Caco-2 (cell line): ENCODE data around the gene GTPBP10. TPM values are rescaled to one million over a fixed set of nuclear protein-coding genes. Genes with fewer than 3 reads are reported as not detected.

Experiments used
- Bru-seq: library from RNA; stranded (reverse); fragments of 400-500 nt; gene quantifications from one replicate; lab custom pipeline; 2021; lab: Mats Ljungman, UMichigan
- BruChase-seq, 2 experiments: library from RNA; stranded (reverse); fragments of 400-500 nt; gene quantifications; one replicate each; lab custom pipeline; 2021; lab: Mats Ljungman, UMichigan
- BruUV-seq: library from RNA; stranded (reverse); fragments of 400-500 nt; replicated peaks from 2 replicates; lab custom pipeline; 2021; lab: Mats Ljungman, UMichigan
- CTCF ChIA-PET: fragments of 300-600 bp; sonication (Branson Sonifier 250); formaldehyde crosslinking; loops from one replicate; lab custom pipeline; 2022; ENCODE audit warnings: antibody characterized with exemption; lab: Charles Lee
- POLR2A ChIA-PET: fragments of 300-600 bp; sonication (Branson Sonifier 250); formaldehyde crosslinking; loops from one replicate; lab custom pipeline; 2022; ENCODE audit warnings: antibody characterized with exemption; lab: Charles Lee
- DNase-seq, 2 experiments: peaks; one replicate each; pipeline versions ENCODE4 v3.0.0 to v3.0.0-alpha.2; 2020 to 2022
- H3K27me3 ChIP-seq: replicated peaks from 2 replicates; pipeline ENCODE4 v1.6.0; 2011; ENCODE audit warnings: low read length; ENCODE audit not compliant: control insufficient read depth, insufficient read depth
- H3K36me3 ChIP-seq: 2 replicates; pipeline ENCODE4 v1.5.1; 2011; ENCODE audit warnings: low read length; ENCODE audit not compliant: control insufficient read depth, insufficient read depth
- H3K4me1 ChIP-seq: fragments of 250-450 bp; sonication (Bioruptor Pico); 2 replicates; pipeline ENCODE4 v1.5.1; 2020; ENCODE audit warnings: mild to moderate bottlenecking
- H3K4me3 ChIP-seq: 2 replicates; pipeline ENCODE4 v1.5.1; 2011; ENCODE audit warnings: low read depth, mild to moderate bottlenecking, control low read depth, low read length
- H3K9me3 ChIP-seq: fragments of 250-450 bp; sonication (Bioruptor Pico); 2 replicates; pipeline ENCODE4 v1.5.1; 2020; ENCODE audit warnings: mild to moderate bottlenecking, moderate library complexity
- H3K27ac Mint-ChIP-seq: one replicate; pipeline ENCODE4 v1.8.0; 2022; ENCODE audit warnings: mixed read lengths; ENCODE audit not compliant: unreplicated experiment
- H3K27me3 Mint-ChIP-seq: one replicate; pipeline ENCODE4 v1.8.0; 2022; ENCODE audit warnings: mixed read lengths; ENCODE audit not compliant: insufficient read depth, unreplicated experiment
- H3K36me3 Mint-ChIP-seq: one replicate; pipeline ENCODE4 v1.8.0; 2022; ENCODE audit warnings: mild to moderate bottlenecking, mixed read lengths; ENCODE audit not compliant: insufficient read depth, unreplicated experiment
- H3K4me1 Mint-ChIP-seq: one replicate; pipeline ENCODE4 v1.8.0; 2022; ENCODE audit warnings: low read depth, mixed read lengths; ENCODE audit not compliant: unreplicated experiment
- H3K4me3 Mint-ChIP-seq: one replicate; pipeline ENCODE4 v1.8.0; 2022; ENCODE audit warnings: mild to moderate bottlenecking, moderate library complexity, mixed read lengths; ENCODE audit not compliant: unreplicated experiment
- H3K9me3 Mint-ChIP-seq: one replicate; pipeline ENCODE4 v1.8.0; 2022; ENCODE audit warnings: mixed read lengths; ENCODE audit not compliant: unreplicated experiment
- intact Hi-C: fragments of 100-400 bp; cut with micrococcal nuclease; formaldehyde crosslinking; loops from one replicate; pipeline ENCODE4 v1.10.0; 2022; ENCODE audit not compliant: unreplicated experiment
- long read RNA-seq: library from polyadenylated mRNA; stranded (forward); transcript quantifications from one replicate; pipeline ENCODE4 v2.0.0, GENCODE V29; 2022
- total RNA-seq: library from RNA; stranded (reverse); gene quantifications from 2 replicates; pipeline ENCODE4 v1.2.3, GENCODE V29; 2022
- TF ChIP-seq, protein P1 (sequence below), 2 experiments: fragments of 200-600 bp in 1 of 2; IDR thresholded peaks; 1 replicate in 1 of 2; 2 replicates in 1 of 2; pipeline versions ENCODE4 v1.5.1 to v1.8.0; 2011 to 2022; ENCODE audit warnings: antibody characterized with exemption in 1 of 2, control low read depth in 1 of 2, inconsistent platforms in 1 of 2, low read depth in 1 of 2, low read length in 1 of 2, mild to moderate bottlenecking in 1 of 2, moderate library complexity in 1 of 2; ENCODE audit not compliant: insufficient read depth in 1 of 2, severe bottlenecking in 1 of 2, unreplicated experiment in 1 of 2

GTPBP10 gene, protein sequence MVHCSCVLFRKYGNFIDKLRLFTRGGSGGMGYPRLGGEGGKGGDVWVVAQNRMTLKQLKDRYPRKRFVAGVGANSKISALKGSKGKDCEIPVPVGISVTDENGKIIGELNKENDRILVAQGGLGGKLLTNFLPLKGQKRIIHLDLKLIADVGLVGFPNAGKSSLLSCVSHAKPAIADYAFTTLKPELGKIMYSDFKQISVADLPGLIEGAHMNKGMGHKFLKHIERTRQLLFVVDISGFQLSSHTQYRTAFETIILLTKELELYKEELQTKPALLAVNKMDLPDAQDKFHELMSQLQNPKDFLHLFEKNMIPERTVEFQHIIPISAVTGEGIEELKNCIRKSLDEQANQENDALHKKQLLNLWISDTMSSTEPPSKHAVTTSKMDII
- total RNA-seq (42.7 and 45.2 TPM in 2 replicates), Bru-seq, nascent RNA (percentile 89 among the genes with signal in this experiment), BruChase-seq, experiment 1, labeled RNA remaining after a 2-hour chase (percentile 90 among the genes with signal in this experiment), BruChase-seq, experiment 2, labeled RNA remaining after a 6-hour chase (percentile 81 among the genes with signal in this experiment)
- long read RNA-seq, full-length matches to known transcripts, result 19 of 20 reads
- long read RNA-seq, partial matches to known transcripts, result 0 of 20 reads
- long read RNA-seq, other reads (novel, unspliced or antisense), result 1 of 20 reads

DNA sequence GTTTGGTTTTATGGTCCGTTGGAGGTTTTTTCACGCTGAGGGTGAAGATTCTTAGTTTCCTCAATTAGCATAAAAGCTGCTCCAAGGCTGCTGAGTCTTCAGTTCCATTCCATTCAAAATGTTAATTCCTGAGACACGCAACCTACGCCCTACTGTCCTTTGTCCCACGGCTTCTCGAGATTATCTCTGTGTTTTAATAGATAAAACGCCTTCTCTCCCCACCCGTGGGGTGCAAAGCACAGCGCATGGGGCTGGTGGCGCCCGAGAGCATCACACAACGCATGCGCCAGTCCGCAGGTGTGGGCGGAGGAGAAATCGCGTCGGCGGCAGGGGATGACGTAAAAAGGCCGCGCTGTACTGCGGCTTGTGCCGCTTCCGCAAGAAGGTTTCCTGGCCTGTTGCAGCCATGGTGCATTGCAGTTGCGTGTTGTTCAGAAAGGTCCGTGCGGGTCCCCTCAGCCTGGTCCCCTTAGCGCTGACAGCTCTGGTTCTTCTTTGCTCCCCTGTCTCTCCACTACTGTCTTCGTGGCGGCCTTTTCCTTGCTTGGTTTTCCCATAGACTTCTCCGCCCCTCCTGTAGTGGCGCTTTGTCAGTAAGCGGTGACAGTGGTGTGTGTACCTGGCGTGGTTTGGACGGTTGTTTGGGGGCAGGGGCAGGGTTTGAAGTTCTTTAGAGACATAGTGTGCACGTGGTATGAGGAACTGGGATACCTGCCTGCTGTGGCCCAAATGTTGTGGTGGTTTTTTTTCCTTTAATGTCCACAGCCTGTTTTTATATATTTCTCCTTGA is at the start of gene GTPBP10:
Gene GTPBP10, plus strand, starts transcription at position 381 of the 790 bp plus-strand sequence. Its CDS starts 26 bp downstream, at position 407.
- BruUV-seq, result TSS peak; percentile 77
- Mint-ChIP-seq H3K27ac (peak within 1 kb of the TSS; percentile 94), H3K9me3 (no peaks in the 10 kb centered on the region), H3K36me3 (peaks cover 6% of the 10 kb centered on the region), H3K27me3 (no peaks in the 10 kb centered on the region), H3K4me1 (peaks cover 32% of the 10 kb centered on the region), H3K4me3 (peak within 1 kb of the TSS; percentile 86)
- intact Hi-C loops, result loop anchor here (1.0 to 5.0 kb wide), 3 partner anchors 57 to 194 kb away; partner anchors contain the start of genes CLDN12 and STEAP1
- Histone ChIP-seq H3K4me3 (peak within 1 kb of the TSS; percentile 86), H3K36me3 (no peaks in the 10 kb centered on the region), H3K4me1 (peaks cover 15% of the 10 kb centered on the region), H3K27me3 (no peaks in the 10 kb centered on the region), H3K9me3 (no peaks in the 10 kb centered on the region)
- DNase-seq, result peak; percentile 93 to 94
- TF ChIP-seq, protein P1, sequence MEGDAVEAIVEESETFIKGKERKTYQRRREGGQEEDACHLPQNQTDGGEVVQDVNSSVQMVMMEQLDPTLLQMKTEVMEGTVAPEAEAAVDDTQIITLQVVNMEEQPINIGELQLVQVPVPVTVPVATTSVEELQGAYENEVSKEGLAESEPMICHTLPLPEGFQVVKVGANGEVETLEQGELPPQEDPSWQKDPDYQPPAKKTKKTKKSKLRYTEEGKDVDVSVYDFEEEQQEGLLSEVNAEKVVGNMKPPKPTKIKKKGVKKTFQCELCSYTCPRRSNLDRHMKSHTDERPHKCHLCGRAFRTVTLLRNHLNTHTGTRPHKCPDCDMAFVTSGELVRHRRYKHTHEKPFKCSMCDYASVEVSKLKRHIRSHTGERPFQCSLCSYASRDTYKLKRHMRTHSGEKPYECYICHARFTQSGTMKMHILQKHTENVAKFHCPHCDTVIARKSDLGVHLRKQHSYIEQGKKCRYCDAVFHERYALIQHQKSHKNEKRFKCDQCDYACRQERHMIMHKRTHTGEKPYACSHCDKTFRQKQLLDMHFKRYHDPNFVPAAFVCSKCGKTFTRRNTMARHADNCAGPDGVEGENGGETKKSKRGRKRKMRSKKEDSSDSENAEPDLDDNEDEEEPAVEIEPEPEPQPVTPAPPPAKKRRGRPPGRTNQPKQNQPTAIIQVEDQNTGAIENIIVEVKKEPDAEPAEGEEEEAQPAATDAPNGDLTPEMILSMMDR (IDR thresholded peaks at IDR 0.05; ENCODE audit: insufficient read depth in 1 of 2, low read depth in 1 of 2, low read length in 1 of 2, severe bottlenecking in 1 of 2, unreplicated experiment in 1 of 2), result peak; percentile 67 to 82
- CTCF ChIA-PET, result interaction anchor here (0.6 to 1.4 kb wide), 4 partner anchors 15 to 62 kb away, joined by 3 to 4 read pairs (median 3); no protein-coding TSS in a partner anchor
- POLR2A ChIA-PET, result no interaction called here

DNA sequence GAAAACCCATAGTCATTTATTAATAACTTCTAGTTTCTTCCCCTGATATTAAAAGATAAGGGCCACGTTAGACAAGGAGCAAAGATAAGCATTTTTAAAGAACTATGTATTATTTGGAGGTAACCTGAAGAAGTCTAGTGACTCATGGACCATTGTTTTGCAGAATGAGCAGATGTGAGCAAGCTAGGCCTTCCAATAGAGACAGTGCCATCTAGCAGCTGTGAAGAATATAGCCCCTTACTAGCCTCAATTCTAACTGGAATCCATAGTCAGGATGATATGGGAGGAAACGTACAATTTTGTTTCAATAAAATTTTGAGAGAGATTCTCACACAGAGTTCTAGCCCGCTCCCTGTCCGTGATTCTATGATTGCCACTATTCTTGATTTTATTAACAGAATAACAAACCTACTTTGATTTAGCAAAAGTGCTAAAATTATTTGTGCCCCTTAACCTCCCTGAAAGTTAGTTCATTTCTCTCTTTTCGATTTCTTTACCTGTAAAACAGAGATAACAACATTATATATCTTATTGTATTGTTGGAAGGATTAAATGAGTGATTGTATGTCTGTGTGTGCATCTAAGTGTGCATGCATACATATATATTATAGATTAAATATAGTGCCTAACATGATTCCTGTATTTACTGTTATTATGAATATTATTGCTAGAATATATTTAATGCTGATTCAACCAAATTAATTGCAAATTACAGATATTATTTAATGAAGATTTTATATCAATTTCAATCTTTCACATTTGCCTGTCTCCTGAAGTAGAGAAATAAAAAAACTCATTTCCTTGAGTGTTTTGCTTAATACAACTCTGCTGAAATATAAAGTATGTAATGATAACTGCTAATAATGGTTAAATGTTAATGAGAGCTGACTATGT is 48.1 kb upstream of the GTPBP10 start:
- no peak overlapping the region for H3K27ac Mint-ChIP-seq
- no peaks in the 10 kb centered on the region for H3K36me3 ChIP-seq
- H3K4me3 Mint-ChIP-seq, result no peak overlapping the region
- H3K9me3 ChIP-seq, result no peaks in the 10 kb centered on the region
- no peaks in the 10 kb centered on the region for H3K27me3 ChIP-seq
- H3K9me3 Mint-ChIP-seq, result no peaks in the 10 kb centered on the region
- peaks cover 18% of the 10 kb centered on the region for H3K4me1 ChIP-seq
- no peaks in the 10 kb centered on the region for H3K36me3 Mint-ChIP-seq
- H3K4me1 Mint-ChIP-seq, result peaks cover 15% of the 10 kb centered on the region
- peak; percentile 41 to 52 for DNase-seq
- ChIA-PET POLR2A (no interaction called here), CTCF (interaction anchor here (0.7 to 1.2 kb wide), 9 partner anchors 14 to 129 kb away, joined by 3 to 8 read pairs (median 3); partner anchors contain the start of gene STEAP2)
- BruUV-seq, result no TSS peak
- H3K27me3 Mint-ChIP-seq, result no peaks in the 10 kb centered on the region
- no peak overlapping the region for H3K4me3 ChIP-seq
- intact Hi-C loops, result loop anchor here (1.0 kb wide), 6 partner anchors 22 to 144 kb away; partner anchors contain the start of genes CFAP69, STEAP1 and STEAP2
- TF ChIP-seq, protein P1 (IDR thresholded peaks at IDR 0.05; ENCODE audit: insufficient read depth in 1 of 2, low read depth in 1 of 2, low read length in 1 of 2, severe bottlenecking in 1 of 2, unreplicated experiment in 1 of 2), result peak; percentile 67 to 84
